HCT116 (cell line): ENCODE results near the gene GTF3C4.

Experiments used
- ATF3 ChIP-seq: IDR thresholded peaks from 2 replicates; pipeline ENCODE4 v1.6.1; 2012
- CEBPB ChIP-seq: IDR thresholded peaks from 2 replicates; pipeline ENCODE4 v1.6.1; 2012; ENCODE audit warnings: low read depth
- CTCF ChIP-seq, 3 experiments: fragments of 200-600 bp in 1 of 3; sonication (generic) in 1 of 3; IDR thresholded peaks in 2 of 3; conservative IDR thresholded peaks in 1 of 3; 2 replicates each; pipeline ENCODE4 v1.5.1; 2012 to 2017; ENCODE audit warnings: low read depth in 2 of 3, low read length in 2 of 3, antibody characterized with exemption in 1 of 3, borderline replicate concordance in 1 of 3, control low read depth in 1 of 3, mild to moderate bottlenecking in 1 of 3, mixed read lengths in 1 of 3, mixed run types in 1 of 3, moderate library complexity in 1 of 3; ENCODE audit not compliant: insufficient read depth in 1 of 3
- EGR1 ChIP-seq: IDR thresholded peaks from 2 replicates; pipeline ENCODE4 v1.6.1; 2012; ENCODE audit warnings: low read depth
- EZH2 ChIP-seq: fragments of 200-600 bp; sonication (generic); IDR thresholded peaks from 2 replicates; pipeline ENCODE4 v1.6.1; 2017; ENCODE audit warnings: antibody characterized with exemption, mixed run types
- MAX ChIP-seq: IDR thresholded peaks from 2 replicates; pipeline ENCODE4 v1.6.1; 2012
- POLR2A ChIP-seq: IDR thresholded peaks from 2 replicates; pipeline ENCODE4 v1.7.0; 2011; ENCODE audit warnings: borderline replicate concordance; ENCODE audit not compliant: insufficient read depth, insufficient read length; ENCODE audit errors: extremely low read depth
- POLR2AphosphoS5 ChIP-seq: IDR thresholded peaks from 2 replicates; pipeline ENCODE4 v1.6.1; 2011; ENCODE audit warnings: mild to moderate bottlenecking, low read depth, low read length, moderate library complexity
- REST ChIP-seq: IDR thresholded peaks from 2 replicates; pipeline ENCODE4 v1.6.1; 2012; ENCODE audit warnings: low read depth
- SIN3A ChIP-seq: IDR thresholded peaks from 2 replicates; pipeline ENCODE4 v1.6.1; 2012; ENCODE audit warnings: low read depth
- SP1 ChIP-seq: IDR thresholded peaks from 2 replicates; pipeline ENCODE4 v1.6.1; 2012; ENCODE audit warnings: low read depth
- SRF ChIP-seq: IDR thresholded peaks from 2 replicates; pipeline ENCODE4 v1.6.1; 2012; ENCODE audit warnings: low read depth
- TCF7L2 ChIP-seq: IDR thresholded peaks from 2 replicates; pipeline ENCODE4 v1.7.0; 2011; ENCODE audit warnings: borderline replicate concordance, inconsistent platforms; ENCODE audit not compliant: insufficient read depth, insufficient read length; ENCODE audit errors: extremely low read depth
- ZBTB33 ChIP-seq: IDR thresholded peaks from 2 replicates; pipeline ENCODE4 v1.6.1; 2011; ENCODE audit warnings: mild to moderate bottlenecking, low read length, moderate library complexity; ENCODE audit not compliant: insufficient replicate concordance; ENCODE audit errors: extremely low read depth

- TF ChIP-seq ZBTB33 (no peak), SP1 (no peak), REST (no peak), CTCF (IDR thresholded peaks at IDR 0.05 in 2 of 3, conservative IDR thresholded peaks at IDR 0.05 in 1 of 3; ENCODE audit: borderline replicate concordance in 1 of 3, insufficient read depth in 1 of 3, low read depth in 2 of 3, low read length in 2 of 3) (no peak), POLR2AphosphoS5 (no peak), TCF7L2 (no peak), ATF3 (no peak), MAX (no peak), SIN3A (no peak), POLR2A (no peak), EGR1 (no peak), SRF (no peak), EZH2 (no peak), CEBPB (no peak)
Measured at GRCh38 chr9:132710333-132710732, 40.1 kb downstream of the GTF3C4 start.
